ENCODE data around the gene SUN3. TPM values are rescaled to one million over a fixed set of nuclear protein-coding genes. Genes with fewer than 3 reads are reported as not detected.

SUN3 gene
- total RNA-seq, 1 donor from 2014 or later = not detected

- TF ChIP-seq, protein P1, sequence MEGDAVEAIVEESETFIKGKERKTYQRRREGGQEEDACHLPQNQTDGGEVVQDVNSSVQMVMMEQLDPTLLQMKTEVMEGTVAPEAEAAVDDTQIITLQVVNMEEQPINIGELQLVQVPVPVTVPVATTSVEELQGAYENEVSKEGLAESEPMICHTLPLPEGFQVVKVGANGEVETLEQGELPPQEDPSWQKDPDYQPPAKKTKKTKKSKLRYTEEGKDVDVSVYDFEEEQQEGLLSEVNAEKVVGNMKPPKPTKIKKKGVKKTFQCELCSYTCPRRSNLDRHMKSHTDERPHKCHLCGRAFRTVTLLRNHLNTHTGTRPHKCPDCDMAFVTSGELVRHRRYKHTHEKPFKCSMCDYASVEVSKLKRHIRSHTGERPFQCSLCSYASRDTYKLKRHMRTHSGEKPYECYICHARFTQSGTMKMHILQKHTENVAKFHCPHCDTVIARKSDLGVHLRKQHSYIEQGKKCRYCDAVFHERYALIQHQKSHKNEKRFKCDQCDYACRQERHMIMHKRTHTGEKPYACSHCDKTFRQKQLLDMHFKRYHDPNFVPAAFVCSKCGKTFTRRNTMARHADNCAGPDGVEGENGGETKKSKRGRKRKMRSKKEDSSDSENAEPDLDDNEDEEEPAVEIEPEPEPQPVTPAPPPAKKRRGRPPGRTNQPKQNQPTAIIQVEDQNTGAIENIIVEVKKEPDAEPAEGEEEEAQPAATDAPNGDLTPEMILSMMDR (IDR thresholded peaks at IDR 0.05) = no peak
- intact Hi-C loops (cut with DNase I) = loop anchor here (1.0 to 2.0 kb wide), 3 partner anchors 36 to 111 kb away; partner anchors contain the start of genes C7orf57 and UPP1
- Histone ChIP-seq H3K36me3 (peaks cover 38 to 46% of the 10 kb centered on the region in 2 donors), H3K9me3 (no peaks in the 10 kb centered on the region), H3K4me3 (peak overlapping the region; percentile 61 to 88), H3K4me1 (peaks cover 4 to 15% of the 10 kb centered on the region in 2 donors), H3K27ac (peak overlapping the region; percentile 87 to 89), H3K27me3 (no peaks in the 10 kb centered on the region)
- no peak for DNase-seq (ENCODE audit: low spot score in 2 of 2)
Measured at GRCh38 chr7:47978790-47979144, 50.1 kb downstream of the SUN3 start.

- Histone ChIP-seq H3K4me1 (peaks cover 4 to 15% of the 10 kb centered on the region in 2 donors), H3K27me3 (no peaks in the 10 kb centered on the region), H3K27ac (no peak overlapping the region), H3K9me3 (no peaks in the 10 kb centered on the region), H3K4me3 (no peak overlapping the region), H3K36me3 (peaks cover 57 to 76% of the 10 kb centered on the region in 2 donors)
- TF ChIP-seq, protein P1 (IDR thresholded peaks at IDR 0.05) = no peak
- intact Hi-C loops (cut with DNase I) = no loop called here
- no peak for DNase-seq (ENCODE audit: low spot score in 2 of 2)
Measured at GRCh38 chr7:47973739-47974138, 55.2 kb downstream of the SUN3 start.

DNA sequence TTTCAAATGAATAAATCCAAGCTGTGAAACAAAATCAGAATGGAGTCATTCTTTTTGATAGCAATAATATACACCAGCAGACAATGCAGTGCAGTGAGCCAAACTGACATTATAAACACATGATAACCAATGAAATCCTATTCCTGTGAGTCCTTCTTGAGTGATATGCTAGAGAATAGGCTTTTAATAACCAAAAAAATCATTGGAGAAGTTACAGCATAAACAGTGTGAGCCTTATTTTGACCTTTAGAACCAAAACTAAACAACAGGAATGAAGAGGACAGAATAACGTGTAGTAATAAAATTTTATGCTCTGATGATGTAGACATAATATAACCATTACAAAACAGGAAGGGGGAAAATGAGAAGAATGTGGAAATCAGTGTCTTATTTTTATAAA is 58.1 kb downstream of the SUN3 start:
- intact Hi-C loops (cut with DNase I) = no loop called here
- H3K4me1 ChIP-seq = no peaks in the 10 kb centered on the region
- no peaks in the 10 kb centered on the region for H3K27me3 ChIP-seq
- no peak overlapping the region for H3K4me3 ChIP-seq
- H3K36me3 ChIP-seq = peaks cover 67 to 79% of the 10 kb centered on the region in 2 donors
- TF ChIP-seq, protein P1 (IDR thresholded peaks at IDR 0.05) = no peak
- no peaks in the 10 kb centered on the region for H3K9me3 ChIP-seq
- H3K27ac ChIP-seq = peak overlapping the region in 1 of 2 donors; percentile 65
- DNase-seq (ENCODE audit: low spot score in 2 of 2) = no peak

GRCh38 chr7:47968847-47969774 is 59.8 kb downstream of the SUN3 start:
- intact Hi-C loops (cut with DNase I) = no loop called here
- no peaks in the 10 kb centered on the region for H3K4me1 ChIP-seq
- no peaks in the 10 kb centered on the region for H3K9me3 ChIP-seq
- DNase-seq (ENCODE audit: low spot score in 2 of 2) = no peak
- no peak overlapping the region for H3K4me3 ChIP-seq
- H3K27me3 ChIP-seq = no peaks in the 10 kb centered on the region
- H3K36me3 ChIP-seq = peaks cover 68 to 79% of the 10 kb centered on the region in 2 donors
- TF ChIP-seq, protein P1 (IDR thresholded peaks at IDR 0.05) = peak; percentile 53 to 70 (median 69)
- no peak overlapping the region for H3K27ac ChIP-seq

GRCh38 chr7:47967708-47968107 is 61.2 kb downstream of the SUN3 start:
- Histone ChIP-seq H3K4me1 (no peaks in the 10 kb centered on the region), H3K36me3 (peaks cover 68 to 78% of the 10 kb centered on the region in 2 donors), H3K4me3 (no peak overlapping the region), H3K27me3 (no peaks in the 10 kb centered on the region), H3K27ac (no peak overlapping the region), H3K9me3 (no peaks in the 10 kb centered on the region)
- DNase-seq (ENCODE audit: low spot score in 2 of 2) = no peak
- intact Hi-C loops (cut with DNase I) = no loop called here
- TF ChIP-seq, protein P1 (IDR thresholded peaks at IDR 0.05) = no peak
